Smooth muscle cell (in vitro differentiated cells): ENCODE data around the gene PRC1. TPM values are rescaled to one million over a fixed set of nuclear protein-coding genes. Genes with fewer than 3 reads are reported as not detected.

Experiments used
- DNase-seq: peaks from one replicate; lab custom pipeline; 2025; ENCODE audit not compliant: unreplicated experiment; lab: John Stamatoyannopoulos, UW
- H2AFZ ChIP-seq: fragments of 200-600 bp; sonication (generic); 2 replicates; pipeline ENCODE4 v1.6.0; 2016; ENCODE audit warnings: antibody characterized with exemption, low read depth, mild to moderate bottlenecking
- H3F3A ChIP-seq: fragments of 200-600 bp; sonication (generic); 2 replicates; pipeline ENCODE4 v1.6.0; 2017; ENCODE audit warnings: antibody characterized with exemption, low read depth
- H3K27ac ChIP-seq: fragments of 200-600 bp; sonication (generic); 2 replicates; pipeline ENCODE4 v1.5.1; 2016; ENCODE audit warnings: low read depth, mild to moderate bottlenecking
- H3K27me3 ChIP-seq: fragments of 200-600 bp; sonication (generic); 2 replicates; pipeline ENCODE4 v1.6.1; 2016; ENCODE audit warnings: low read depth, mild to moderate bottlenecking
- H3K36me3 ChIP-seq: fragments of 200-600 bp; sonication (generic); 2 replicates; pipeline ENCODE4 v1.5.1; 2016; ENCODE audit warnings: low read depth
- H3K4me1 ChIP-seq: fragments of 200-600 bp; sonication (generic); 2 replicates; pipeline ENCODE4 v1.5.1; 2016; ENCODE audit warnings: low read depth
- H3K4me2 ChIP-seq: fragments of 200-600 bp; sonication (generic); 2 replicates; pipeline ENCODE4 v1.6.0; 2016; ENCODE audit warnings: mild to moderate bottlenecking
- H3K4me3 ChIP-seq: fragments of 200-600 bp; sonication (generic); 2 replicates; pipeline ENCODE4 v1.5.1; 2016; ENCODE audit warnings: mild to moderate bottlenecking
- H3K79me2 ChIP-seq: fragments of 200-600 bp; sonication (generic); 2 replicates; pipeline ENCODE4 v1.6.0; 2016; ENCODE audit warnings: low read depth, mild to moderate bottlenecking
- H3K9ac ChIP-seq: fragments of 200-600 bp; sonication (generic); 2 replicates; pipeline ENCODE4 v1.6.0; 2016; ENCODE audit warnings: low read depth
- H3K9me3 ChIP-seq: fragments of 200-600 bp; sonication (generic); replicated peaks from 2 replicates; pipeline ENCODE4 v1.5.1; 2016; ENCODE audit warnings: low read depth
- H4K20me1 ChIP-seq: fragments of 200-600 bp; sonication (generic); 2 replicates; pipeline ENCODE4 v1.6.0; 2016; ENCODE audit warnings: low read depth
- CTCF ChIP-seq: fragments of 200-600 bp; sonication (generic); IDR thresholded peaks from 2 replicates; pipeline ENCODE4 v1.5.1; 2017; ENCODE audit warnings: borderline replicate concordance, mild to moderate bottlenecking, antibody characterized with exemption; ENCODE audit not compliant: insufficient read depth, poor library complexity, severe bottlenecking
- WGBS: methylation state at CpG from one replicate; pipeline ENCODE4 v1.1.7; 2016; ENCODE audit warnings: low lambda C conversion rate; 5-methylcytosine and 5-hydroxymethylcytosine counted together
- polyA plus RNA-seq: library from polyadenylated mRNA; unstranded; fragments of >200 nt; fragmentation: Nextera tagmentation; extraction: Ambion mirVana; gene quantifications from 2 replicates; pipeline ENCODE4 v1.2.1, GENCODE V29; 2016
- small RNA-seq: library from RNA; depleted of rRNA; stranded (forward); fragments of <200 nt; gene quantifications from one replicate; pipeline ENCODE3, GENCODE V24; 2014
- total RNA-seq: library from RNA; depleted of rRNA; stranded (reverse); fragments of >200 nt; gene quantifications from 2 replicates; pipeline ENCODE4 v1.2.3, GENCODE V29; 2014

Gene PRC1
- total and polyA plus RNA-seq, 2 experiments from 2014 or later, result 20.4 to 32.3 TPM

DNA sequence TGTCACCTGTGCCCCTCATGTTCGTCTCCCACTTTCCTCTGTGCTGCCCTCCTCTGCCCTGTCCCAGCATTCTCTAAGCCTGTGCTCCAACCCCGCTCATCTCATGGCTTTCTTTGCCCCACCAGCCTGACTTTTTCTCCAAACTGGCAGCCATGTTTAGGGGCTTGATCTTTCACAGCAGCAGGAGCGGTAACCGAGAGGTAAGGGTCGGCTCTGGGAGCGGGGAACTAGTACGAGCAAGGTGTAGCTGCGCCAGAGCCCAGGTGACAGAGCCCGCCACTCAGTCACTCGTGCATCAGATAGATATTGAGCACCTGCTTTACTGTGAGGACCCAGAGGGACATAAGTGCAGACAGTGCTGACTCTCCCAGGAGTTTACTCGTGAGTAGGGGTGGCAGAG, 77.9 kb downstream of the PRC1 start:
- H4K20me1 ChIP-seq, result no peaks in the 10 kb centered on the region
- H3K9ac ChIP-seq, result no peak overlapping the region
- H3K79me2 ChIP-seq, result no peaks in the 10 kb centered on the region
- H3K36me3 ChIP-seq, result no peaks in the 10 kb centered on the region
- H3K27ac ChIP-seq, result no peak overlapping the region
- no peaks in the 10 kb centered on the region for H3K4me1 ChIP-seq
- DNase-seq, result no peak
- H3K4me2 ChIP-seq, result no peak overlapping the region
- no peak overlapping the region for H3K4me3 ChIP-seq
- no peaks in the 10 kb centered on the region for H3K9me3 ChIP-seq
- no peaks in the 10 kb centered on the region for H3F3A ChIP-seq
- no peaks in the 10 kb centered on the region for H3K27me3 ChIP-seq
- H2AFZ ChIP-seq, result no peak overlapping the region
- no peak for TF ChIP-seq CTCF
- 88% methylated on average over 11 of the region's 11 CpGs for WGBS

Small RNA genes within 50 kb of the gene (small RNA-seq; reads per million reads assigned to genes)
- not detected for gene RF00019

Other genes starting within 250 kb of the PRC1 start
- gene FURIN, start 125.9 kb downstream of the PRC1 start, total RNA-seq, result 52.5 and 66.0 TPM in 2 replicates
- gene FURIN, start 125.9 kb downstream of the PRC1 start, polyA plus RNA-seq, result 113 and 121 TPM in 2 replicates
- 4.9 and 6.3 TPM in 2 replicates for gene FES, start 110.0 kb downstream of the PRC1 start, total RNA-seq
- gene FES, start 110.0 kb downstream of the PRC1 start, polyA plus RNA-seq, result 6.2 and 8.2 TPM in 2 replicates
- gene MAN2A2, start 91.2 kb downstream of the PRC1 start, total RNA-seq, result 7.1 and 11.0 TPM in 2 replicates
- 9.7 and 15.3 TPM in 2 replicates for gene MAN2A2, start 91.2 kb downstream of the PRC1 start, polyA plus RNA-seq
- gene HDDC3, start 62.0 kb downstream of the PRC1 start, total RNA-seq, result 10.0 and 16.0 TPM in 2 replicates
- 15.5 and 16.3 TPM in 2 replicates for gene HDDC3, start 62.0 kb downstream of the PRC1 start, polyA plus RNA-seq
- gene UNC45A, start 59.2 kb downstream of the PRC1 start, total RNA-seq, result 43.6 and 57.5 TPM in 2 replicates
- gene UNC45A, start 59.2 kb downstream of the PRC1 start, polyA plus RNA-seq, result 66.6 and 68.4 TPM in 2 replicates
- 4.4 and 5.8 TPM in 2 replicates for gene RCCD1, start 39.7 kb downstream of the PRC1 start, total RNA-seq
- 9.2 and 14.8 TPM in 2 replicates for gene RCCD1, start 39.7 kb downstream of the PRC1 start, polyA plus RNA-seq
- gene VPS33B, start 28.1 kb upstream of the PRC1 start, total RNA-seq, result 9.4 and 9.7 TPM in 2 replicates
- 12.4 and 18.1 TPM in 2 replicates for gene VPS33B, start 28.1 kb upstream of the PRC1 start, polyA plus RNA-seq
- not detected in 2 replicates for gene SV2B, start 105.7 kb upstream of the PRC1 start, total RNA-seq
- not detected in 2 replicates for gene SV2B, start 105.7 kb upstream of the PRC1 start, polyA plus RNA-seq